Measurements from ENCODE around the gene CA5A. TPM values are rescaled to one million over a fixed set of nuclear protein-coding genes. Genes with fewer than 3 reads are reported as not detected.
"Not testable (repeated sequence)": the region's sequence is repeated elsewhere in the genome, so short reads cannot be mapped to it uniquely, and the experiment has no call there.

Gene CA5A
- total and polyA plus RNA-seq, 9 of the 15 experiments (the other 6 are each of a cell fraction or from before 2014, with no cell fraction given), result not detected

DNA sequence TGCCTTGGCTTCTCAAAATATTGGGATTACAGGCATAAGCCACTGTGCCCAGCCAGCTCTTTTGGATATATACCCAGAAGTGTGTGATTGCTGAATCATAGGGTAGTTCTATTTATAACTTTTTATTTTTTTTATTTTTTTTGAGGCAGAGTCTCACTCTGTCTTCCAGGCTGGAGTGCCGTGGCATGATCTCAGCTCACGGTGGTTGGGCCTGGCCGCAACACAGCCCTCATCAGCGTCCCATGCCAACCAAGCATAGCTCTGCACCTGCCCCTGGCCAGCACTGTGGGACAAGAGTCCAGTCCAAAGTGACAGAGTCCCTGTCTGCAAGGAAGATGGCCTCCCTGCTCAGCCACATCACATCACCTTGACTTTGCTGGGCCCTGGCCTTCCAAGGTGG lies 42.3 kb downstream of the CA5A start:
- H3K79me2 ChIP-seq (ENCODE audit: control insufficient read depth, insufficient read depth, low read length); H3K9me3 ChIP-seq (replicated peaks; ENCODE audit: control insufficient read depth, insufficient read depth, low read depth, low read length); DNase-seq (ENCODE audit: extremely low read depth in 1 of 4, low spot score in 3 of 4); H3K9me1 ChIP-seq (ENCODE audit: control insufficient read depth, insufficient read depth, low read length); ATAC-seq; H4K20me1 ChIP-seq (replicated peaks; ENCODE audit: control insufficient read depth, insufficient read depth, low read length); FAIRE-seq; in situ Hi-C loops (cut with MboI); BruUV-seq (replicated peaks); H3K4me2 ChIP-seq (ENCODE audit: insufficient read depth, low read length); H3K36me3 ChIP-seq (ENCODE audit: control insufficient read depth, insufficient read depth, low read length); H2AFZ ChIP-seq (ENCODE audit: low read depth, low read length); H3K4me3 ChIP-seq; H3K9ac ChIP-seq (ENCODE audit: insufficient read depth in 1 of 2, low read depth in 2 of 2, low read length in 2 of 2); CTCF ChIA-PET (ENCODE audit: low intra/inter-chr PET ratio); intact Hi-C loops (cut with micrococcal nuclease); H3K4me1 ChIP-seq (replicated peaks in 1 of 2; ENCODE audit: control insufficient read depth in 2 of 2, insufficient read depth in 2 of 2, low read length in 2 of 2); H3K27ac ChIP-seq (ENCODE audit: extremely low read depth, low read depth, low read length): not testable (repeated sequence)
- POLR2A ChIA-PET, result interaction anchor here (1.2 kb wide), 1 partner anchor 18 kb away, joined by 3 read pairs; no protein-coding TSS in a partner anchor
- H3K27me3 ChIP-seq (ENCODE audit: control insufficient read depth in 2 of 2, insufficient read depth in 2 of 2, low read length in 2 of 2), result peaks cover 9 to 23% of the 10 kb centered on the region in 2 experiments; a peak in 3 of 5 replicates
- WGBS (ENCODE audit: insufficient coverage, low coverage, missing lambda C conversion rate), result 63% methylated on average over 4 of the region's 4 CpGs

DNA sequence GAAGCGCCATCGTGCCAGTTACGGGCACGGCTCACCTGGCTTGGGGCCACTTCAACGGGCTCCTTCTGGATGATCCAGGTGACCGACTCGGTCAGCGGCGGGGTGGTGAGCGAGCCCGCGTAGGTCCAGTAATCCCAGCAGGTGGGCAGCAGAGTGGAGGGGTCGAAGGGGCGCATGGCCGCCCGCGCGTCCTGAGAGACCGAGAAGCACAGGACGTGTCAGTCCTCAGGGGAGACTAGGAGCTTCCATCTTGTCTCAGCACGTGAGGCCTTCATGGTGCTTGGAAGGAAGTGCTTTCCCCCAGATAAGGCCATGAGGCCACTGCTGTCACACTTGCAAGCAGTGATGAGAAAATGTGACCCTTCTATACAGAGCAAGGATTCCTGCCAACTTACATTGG lies 44.6 kb downstream of the CA5A start:
- Histone ChIP-seq H3K27ac (ENCODE audit: extremely low read depth, low read depth, low read length) (no peak overlapping the region), H3K79me2 (ENCODE audit: control insufficient read depth, insufficient read depth, low read length) (no peaks in the 10 kb centered on the region), H3K36me3 (ENCODE audit: control insufficient read depth, insufficient read depth, low read length) (no peaks in the 10 kb centered on the region), H3K9me1 (ENCODE audit: control insufficient read depth, insufficient read depth, low read length) (no peaks in the 10 kb centered on the region), H3K27me3 (ENCODE audit: control insufficient read depth in 2 of 2, insufficient read depth in 2 of 2, low read length in 2 of 2) (peaks cover 4 to 11% of the 10 kb centered on the region in 2 experiments; a peak in 3 of 5 replicates), H3K9me3 (replicated peaks; ENCODE audit: control insufficient read depth, insufficient read depth, low read depth, low read length) (no peaks in the 10 kb centered on the region), H3K9ac (ENCODE audit: insufficient read depth in 1 of 2, low read depth in 2 of 2, low read length in 2 of 2) (no peak overlapping the region), H3K4me2 (ENCODE audit: insufficient read depth, low read length) (no peak overlapping the region), H3K4me1 (replicated peaks in 1 of 2; ENCODE audit: control insufficient read depth in 2 of 2, insufficient read depth in 2 of 2, low read length in 2 of 2) (peaks cover 5% of the 10 kb centered on the region in 2 experiments; a peak in 4 of 5 replicates), H4K20me1 (replicated peaks; ENCODE audit: control insufficient read depth, insufficient read depth, low read length) (no peaks in the 10 kb centered on the region), H3K4me3 (no peak overlapping the region), H2AFZ (ENCODE audit: low read depth, low read length) (peak overlapping the region; percentile 56; the same call in 1 of the 2 replicates)
- 69% methylated on average over 21 of the region's 21 CpGs for WGBS (ENCODE audit: insufficient coverage, low coverage, missing lambda C conversion rate)
- no TSS peak for BruUV-seq (replicated peaks)
- peak; percentile 77 for ATAC-seq
- ChIA-PET POLR2A (interaction anchor here (0.6 kb wide), 1 partner anchor 49 kb away, joined by 3 read pairs; no protein-coding TSS in a partner anchor), CTCF (ENCODE audit: low intra/inter-chr PET ratio) (no interaction called here)
- peak in 1 of 4 experiments; percentile 4 for DNase-seq (ENCODE audit: extremely low read depth in 1 of 4, low spot score in 3 of 4)
- FAIRE-seq, result no peak
- intact Hi-C loops (cut with micrococcal nuclease), result no loop called here
- in situ Hi-C loops (cut with MboI), result no loop called here
- TF ChIP-seq HINFP (tag; conservative IDR thresholded peaks at IDR 0.05; ENCODE audit: low read depth) (no peak), BHLHE40 (IDR thresholded peaks at IDR 0.05; ENCODE audit: low read length) (peak; percentile 85), SRSF1 (IDR thresholded peaks at IDR 0.05; ENCODE audit: low read depth, low read length) (no peak), SMAD4 (CRISPR knock-in tag; conservative IDR thresholded peaks at IDR 0.05) (peak; percentile 28; the same call in 1 of the 2 replicates), ZNF133 (CRISPR knock-in tag; IDR thresholded peaks at IDR 0.05) (no peak), ATF1 (CRISPR knock-in tag; IDR thresholded peaks at IDR 0.05) (no peak), ATF1 (tag; IDR thresholded peaks at IDR 0.05) (no peak), ZNF668 (CRISPR knock-in tag; IDR thresholded peaks at IDR 0.05) (no peak), ZNF124 (CRISPR knock-in tag; IDR thresholded peaks at IDR 0.05) (0 out of 2 replicates have a peak, but pooled peaks have one; percentile 54)
- TF ChIP-seq, protein P1, sequence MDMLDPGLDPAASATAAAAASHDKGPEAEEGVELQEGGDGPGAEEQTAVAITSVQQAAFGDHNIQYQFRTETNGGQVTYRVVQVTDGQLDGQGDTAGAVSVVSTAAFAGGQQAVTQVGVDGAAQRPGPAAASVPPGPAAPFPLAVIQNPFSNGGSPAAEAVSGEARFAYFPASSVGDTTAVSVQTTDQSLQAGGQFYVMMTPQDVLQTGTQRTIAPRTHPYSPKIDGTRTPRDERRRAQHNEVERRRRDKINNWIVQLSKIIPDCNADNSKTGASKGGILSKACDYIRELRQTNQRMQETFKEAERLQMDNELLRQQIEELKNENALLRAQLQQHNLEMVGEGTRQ (CRISPR knock-in tag; IDR thresholded peaks at IDR 0.05), result peak; percentile 14; the same call in 1 of the 2 replicates
- TF ChIP-seq, protein P2, sequence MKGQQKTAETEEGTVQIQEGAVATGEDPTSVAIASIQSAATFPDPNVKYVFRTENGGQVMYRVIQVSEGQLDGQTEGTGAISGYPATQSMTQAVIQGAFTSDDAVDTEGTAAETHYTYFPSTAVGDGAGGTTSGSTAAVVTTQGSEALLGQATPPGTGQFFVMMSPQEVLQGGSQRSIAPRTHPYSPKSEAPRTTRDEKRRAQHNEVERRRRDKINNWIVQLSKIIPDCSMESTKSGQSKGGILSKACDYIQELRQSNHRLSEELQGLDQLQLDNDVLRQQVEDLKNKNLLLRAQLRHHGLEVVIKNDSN (CRISPR knock-in tag; IDR thresholded peaks at IDR 0.05), result peak; percentile 64

Data from K562 (cell line).